Chondrocyte (in vitro differentiated cells): Measurements from ENCODE around the gene FBXO44. TPM values are rescaled to one million over a fixed set of nuclear protein-coding genes. Genes with fewer than 3 reads are reported as not detected.

ENCODE experiments used
- DNase-seq: peaks from one replicate; pipeline ENCODE4 v3.0.0; 2021; ENCODE audit warnings: mixed read lengths, low spot score
- H3K27ac Mint-ChIP-seq: one replicate; pipeline ENCODE4 v1.8.0; 2021; ENCODE audit warnings: mild to moderate bottlenecking, moderate library complexity, mixed read lengths; ENCODE audit not compliant: unreplicated experiment
- H3K27me3 Mint-ChIP-seq: 2 replicates; pipeline ENCODE4 v1.8.0; 2021; ENCODE audit warnings: low read depth, mixed read lengths
- H3K36me3 Mint-ChIP-seq: 2 replicates; pipeline ENCODE4 v1.8.0; 2021; ENCODE audit warnings: low read depth, mixed read lengths
- H3K4me1 Mint-ChIP-seq: 2 replicates; pipeline ENCODE4 v1.8.0; 2021; ENCODE audit warnings: low read depth, mild to moderate bottlenecking, mixed read lengths
- H3K4me3 Mint-ChIP-seq: one replicate; pipeline ENCODE4 v1.8.0; 2021; ENCODE audit warnings: mild to moderate bottlenecking, moderate library complexity, mixed read lengths; ENCODE audit not compliant: unreplicated experiment
- H3K9me3 Mint-ChIP-seq: 2 replicates; pipeline ENCODE4 v1.8.0; 2021; ENCODE audit warnings: low read depth, mixed read lengths
- total RNA-seq: library from RNA; stranded (reverse); gene quantifications from 3 replicates; pipeline ENCODE4 v1.2.1, GENCODE V29; 2021
- TF ChIP-seq, protein P1 (sequence below): fragments of 200-600 bp; sonication (generic); IDR thresholded peaks from 2 replicates; pipeline ENCODE4 v1.5.0; 2021; ENCODE audit warnings: antibody characterized with exemption, mild to moderate bottlenecking, moderate library complexity

FBXO44 gene
- total RNA-seq, 1 donor from 2014 or later: 17.5 TPM

- Mint-ChIP-seq H3K27ac (no peak overlapping the region), H3K9me3 (peaks cover 2% of the 10 kb centered on the region), H3K36me3 (no peaks in the 10 kb centered on the region), H3K4me3 (no peak overlapping the region), H3K27me3 (peaks cover 42% of the 10 kb centered on the region), H3K4me1 (no peaks in the 10 kb centered on the region)
- no peak for DNase-seq
- TF ChIP-seq, protein P1, sequence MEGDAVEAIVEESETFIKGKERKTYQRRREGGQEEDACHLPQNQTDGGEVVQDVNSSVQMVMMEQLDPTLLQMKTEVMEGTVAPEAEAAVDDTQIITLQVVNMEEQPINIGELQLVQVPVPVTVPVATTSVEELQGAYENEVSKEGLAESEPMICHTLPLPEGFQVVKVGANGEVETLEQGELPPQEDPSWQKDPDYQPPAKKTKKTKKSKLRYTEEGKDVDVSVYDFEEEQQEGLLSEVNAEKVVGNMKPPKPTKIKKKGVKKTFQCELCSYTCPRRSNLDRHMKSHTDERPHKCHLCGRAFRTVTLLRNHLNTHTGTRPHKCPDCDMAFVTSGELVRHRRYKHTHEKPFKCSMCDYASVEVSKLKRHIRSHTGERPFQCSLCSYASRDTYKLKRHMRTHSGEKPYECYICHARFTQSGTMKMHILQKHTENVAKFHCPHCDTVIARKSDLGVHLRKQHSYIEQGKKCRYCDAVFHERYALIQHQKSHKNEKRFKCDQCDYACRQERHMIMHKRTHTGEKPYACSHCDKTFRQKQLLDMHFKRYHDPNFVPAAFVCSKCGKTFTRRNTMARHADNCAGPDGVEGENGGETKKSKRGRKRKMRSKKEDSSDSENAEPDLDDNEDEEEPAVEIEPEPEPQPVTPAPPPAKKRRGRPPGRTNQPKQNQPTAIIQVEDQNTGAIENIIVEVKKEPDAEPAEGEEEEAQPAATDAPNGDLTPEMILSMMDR: no peak
Measured at GRCh38 chr1:11611638-11612327, 42.9 kb upstream of the FBXO44 start.

GRCh38 chr1:11613347-11613746 lies 41.3 kb upstream of the FBXO44 start:
- no peaks in the 10 kb centered on the region for H3K36me3 Mint-ChIP-seq
- TF ChIP-seq, protein P1: no peak
- no peak overlapping the region for H3K27ac Mint-ChIP-seq
- no peak for DNase-seq
- H3K4me3 Mint-ChIP-seq: no peak overlapping the region
- no peaks in the 10 kb centered on the region for H3K4me1 Mint-ChIP-seq
- H3K9me3 Mint-ChIP-seq: no peaks in the 10 kb centered on the region
- H3K27me3 Mint-ChIP-seq: peaks cover 53% of the 10 kb centered on the region

- no peaks in the 10 kb centered on the region for H3K4me1 Mint-ChIP-seq
- H3K27me3 Mint-ChIP-seq: peaks cover 58% of the 10 kb centered on the region
- no peaks in the 10 kb centered on the region for H3K9me3 Mint-ChIP-seq
- H3K4me3 Mint-ChIP-seq: no peak overlapping the region
- H3K27ac Mint-ChIP-seq: no peak overlapping the region
- no peak for DNase-seq
- TF ChIP-seq, protein P1: no peak
- H3K36me3 Mint-ChIP-seq: no peaks in the 10 kb centered on the region
Measured at GRCh38 chr1:11615090-11615489, 39.6 kb upstream of the FBXO44 start.

DNA sequence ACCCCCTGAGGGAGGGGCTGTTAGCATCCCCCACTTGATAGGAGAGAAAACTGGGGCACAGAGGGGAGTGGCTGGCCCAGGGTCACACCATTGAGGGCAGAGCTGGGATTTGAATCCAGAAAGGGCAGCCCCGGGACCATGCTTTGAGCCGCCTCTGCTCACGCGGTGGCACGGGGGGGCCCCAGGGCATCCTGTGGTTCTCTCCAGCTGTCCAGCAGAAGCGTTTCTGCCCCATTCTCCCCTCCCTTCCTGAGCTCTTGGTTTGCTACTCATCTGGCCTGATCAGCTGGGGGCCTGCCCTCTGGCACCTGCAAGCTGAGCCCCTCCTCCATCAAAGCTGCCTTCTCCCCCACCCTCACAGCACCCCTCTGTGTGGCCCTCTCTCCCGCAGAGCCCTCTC lies 37.9 kb upstream of the FBXO44 start:
- DNase-seq: no peak
- peaks cover 61% of the 10 kb centered on the region for H3K27me3 Mint-ChIP-seq
- TF ChIP-seq, protein P1: no peak
- H3K4me3 Mint-ChIP-seq: no peak overlapping the region
- no peak overlapping the region for H3K27ac Mint-ChIP-seq
- no peaks in the 10 kb centered on the region for H3K4me1 Mint-ChIP-seq
- no peaks in the 10 kb centered on the region for H3K9me3 Mint-ChIP-seq
- no peaks in the 10 kb centered on the region for H3K36me3 Mint-ChIP-seq

GRCh38 chr1:11617314-11617713 lies 37.4 kb upstream of the FBXO44 start:
- TF ChIP-seq, protein P1: no peak
- H3K27me3 Mint-ChIP-seq: peaks cover 63% of the 10 kb centered on the region
- no peak overlapping the region for H3K4me3 Mint-ChIP-seq
- DNase-seq: no peak
- no peak overlapping the region for H3K27ac Mint-ChIP-seq
- H3K4me1 Mint-ChIP-seq: no peaks in the 10 kb centered on the region
- no peaks in the 10 kb centered on the region for H3K9me3 Mint-ChIP-seq
- H3K36me3 Mint-ChIP-seq: no peaks in the 10 kb centered on the region
